HG02970 (cell line): ENCODE data around the gene RSPRY1.
"Not testable (repeated sequence)": the region's sequence is repeated elsewhere in the genome, so short reads cannot be mapped to it uniquely, and the experiment has no call there.

Source experiments
- ATAC-seq: cut with Tn5 transposase; IDR thresholded peaks from one replicate; pipeline ENCODE4 v1.9.1; 2021; ENCODE audit warnings: mild to moderate bottlenecking, moderate library complexity, moderate number of reproducible peaks; ENCODE audit not compliant: unreplicated experiment, low FRiP score

Gene RSPRY1

GRCh38 chr16:57268804-57269800 is 83.0 kb downstream of the RSPRY1 start:
- no peak for ATAC-seq

- no peak for ATAC-seq
Measured at GRCh38 chr16:57270221-57271062, 84.3 kb downstream of the RSPRY1 start.

DNA sequence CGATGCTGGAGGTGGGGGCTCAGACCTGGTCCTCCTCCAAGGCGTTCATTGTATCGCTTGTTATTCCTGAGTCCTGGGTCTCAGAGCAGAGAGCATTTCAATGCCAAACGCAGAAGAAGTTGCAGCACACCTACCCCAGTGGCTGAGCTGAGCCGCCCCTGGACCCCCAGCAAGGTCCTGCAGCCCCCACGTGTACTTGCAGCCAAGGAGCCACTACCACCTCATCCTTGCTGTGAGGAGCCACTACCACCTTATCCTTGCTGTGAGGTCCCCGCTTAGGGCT is 84.9 kb downstream of the RSPRY1 start:
- no peak for ATAC-seq

DNA sequence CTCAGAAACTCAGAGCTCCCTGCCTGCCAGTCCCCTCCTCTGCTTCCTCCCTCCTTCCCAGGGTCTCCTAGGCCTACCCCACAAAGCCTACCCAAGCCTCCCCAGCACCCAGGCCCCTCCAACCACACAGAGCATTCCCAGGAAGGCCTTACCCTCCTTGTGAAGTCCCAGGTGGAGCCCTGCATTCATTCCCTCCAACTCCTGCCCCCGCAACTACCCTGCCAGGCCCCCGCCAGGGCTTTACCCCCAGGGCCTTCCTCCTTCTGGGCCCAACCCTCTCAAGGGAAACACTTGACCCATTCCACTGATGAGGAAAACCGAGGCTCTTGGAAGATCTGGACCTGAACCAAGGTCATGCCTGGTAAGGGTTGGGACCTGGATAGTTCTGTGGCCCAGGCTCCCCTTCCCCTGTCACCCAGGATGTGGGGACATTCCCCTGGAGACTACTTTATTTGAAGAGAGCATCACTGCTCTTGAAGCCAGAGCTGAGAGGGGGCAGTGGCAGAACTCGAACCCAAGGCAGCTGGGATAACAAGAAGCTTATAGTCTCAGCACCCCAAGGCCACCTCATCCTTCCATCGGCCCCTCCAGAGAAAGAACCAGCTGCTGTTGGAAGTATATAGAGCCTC is 85.9 kb downstream of the RSPRY1 start:
- ATAC-seq: no peak

GRCh38 chr16:57273359-57273758 is 87.2 kb downstream of the RSPRY1 start:
- ATAC-seq: no peak

DNA sequence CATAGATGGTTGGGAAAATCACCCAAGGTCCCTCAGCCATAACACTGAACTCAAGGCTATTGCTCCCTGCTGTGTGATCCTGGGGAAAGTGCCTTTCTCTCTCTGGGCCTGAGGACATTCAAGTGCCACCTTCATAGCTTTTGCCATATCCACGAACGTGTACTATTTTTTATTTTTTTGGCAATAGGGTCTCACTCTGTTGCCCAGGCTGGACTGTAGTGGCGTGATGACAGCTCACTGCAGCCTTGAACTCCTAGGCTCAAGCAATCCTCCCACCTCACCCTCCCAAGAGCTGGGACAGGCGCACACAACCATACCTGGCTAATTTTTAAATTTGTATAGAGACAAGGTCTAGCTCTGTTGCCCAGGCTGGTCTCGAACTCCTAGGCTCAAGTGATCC is 87.7 kb downstream of the RSPRY1 start:
- no peak for ATAC-seq

DNA sequence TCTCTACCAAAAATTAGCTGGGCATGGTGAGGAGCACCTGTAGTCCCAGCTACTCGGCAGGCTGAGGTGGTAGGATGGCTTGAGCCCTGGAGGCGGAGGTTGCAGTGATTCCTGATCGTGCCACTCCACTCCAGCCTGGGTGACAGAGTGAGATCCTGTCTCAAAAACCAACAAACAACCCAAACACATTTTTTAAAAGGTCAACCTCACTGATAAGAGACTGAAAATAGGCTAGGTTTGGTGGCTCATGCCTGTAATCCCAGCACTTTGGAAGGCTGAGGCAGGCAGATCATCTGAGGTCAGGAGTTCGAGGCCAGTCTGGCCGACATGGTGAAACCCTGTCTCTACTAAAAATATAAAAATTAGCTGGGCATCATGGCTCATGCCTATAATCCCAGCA is 89.8 kb downstream of the RSPRY1 start:
- ATAC-seq: not testable (repeated sequence)

DNA sequence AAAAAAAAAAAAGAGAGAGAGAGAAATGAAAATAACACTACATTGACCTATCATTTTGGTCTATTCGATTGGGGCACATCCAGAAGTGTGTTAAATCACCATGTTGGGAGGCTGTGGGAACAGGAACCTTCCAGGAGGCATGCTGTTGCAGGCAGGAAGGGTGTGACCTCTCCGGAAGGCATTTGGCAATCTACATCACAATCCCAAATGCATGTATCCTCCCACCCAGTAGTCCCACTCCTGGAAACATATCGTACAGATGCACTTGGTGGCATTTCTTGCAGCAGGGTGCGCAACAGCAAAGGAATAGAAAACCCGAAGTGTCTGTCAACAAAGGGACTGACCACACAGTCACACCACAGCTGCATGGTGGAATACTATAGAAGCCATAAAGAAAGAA is 90.5 kb downstream of the RSPRY1 start:
- no peak for ATAC-seq

- ATAC-seq: no peak
Measured at GRCh38 chr16:57277586-57277985, 91.5 kb downstream of the RSPRY1 start.

GRCh38 chr16:57278494-57278893 is 92.4 kb downstream of the RSPRY1 start:
- ATAC-seq: no peak

DNA sequence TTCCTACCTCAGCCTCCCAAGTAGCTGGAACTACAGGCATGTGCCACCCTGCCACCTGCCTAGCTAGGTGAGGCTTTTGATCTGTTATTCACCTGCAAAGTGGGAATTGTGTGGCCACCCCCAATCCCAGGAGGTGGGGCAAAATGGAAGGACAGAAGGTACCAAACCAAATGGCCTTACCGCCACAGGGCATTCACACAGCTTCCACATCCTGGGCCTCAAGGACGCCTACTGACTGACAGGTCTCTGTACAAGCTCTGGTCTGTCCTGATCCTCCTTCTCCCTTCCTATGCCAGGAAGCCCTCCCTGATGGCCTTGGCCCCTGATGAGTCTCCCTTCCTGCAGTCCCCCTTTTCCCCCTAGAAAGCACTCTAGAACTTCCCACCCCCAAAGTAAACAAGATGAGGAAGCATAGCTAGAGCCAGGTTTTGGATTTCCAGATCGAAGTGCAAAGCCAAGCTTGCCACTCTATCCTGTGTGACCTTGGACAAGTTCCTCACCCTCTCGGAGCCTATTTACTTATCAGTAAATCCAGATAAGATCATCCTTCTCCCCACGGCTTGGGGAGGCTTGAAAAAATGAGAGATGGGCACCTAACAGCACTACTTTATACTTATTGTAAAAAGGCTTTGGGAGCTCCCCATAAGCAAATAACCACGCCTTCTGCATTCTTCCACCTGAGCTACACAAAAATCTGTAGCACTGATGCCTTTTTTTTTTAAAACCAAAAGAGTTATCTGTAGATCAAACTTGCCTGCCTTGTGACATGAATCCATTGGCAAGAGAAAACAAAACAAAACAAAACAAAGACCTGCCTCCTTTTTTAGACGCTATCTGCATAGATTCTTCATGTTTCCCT is 93.9 kb downstream of the RSPRY1 start:
- no peak for ATAC-seq

DNA sequence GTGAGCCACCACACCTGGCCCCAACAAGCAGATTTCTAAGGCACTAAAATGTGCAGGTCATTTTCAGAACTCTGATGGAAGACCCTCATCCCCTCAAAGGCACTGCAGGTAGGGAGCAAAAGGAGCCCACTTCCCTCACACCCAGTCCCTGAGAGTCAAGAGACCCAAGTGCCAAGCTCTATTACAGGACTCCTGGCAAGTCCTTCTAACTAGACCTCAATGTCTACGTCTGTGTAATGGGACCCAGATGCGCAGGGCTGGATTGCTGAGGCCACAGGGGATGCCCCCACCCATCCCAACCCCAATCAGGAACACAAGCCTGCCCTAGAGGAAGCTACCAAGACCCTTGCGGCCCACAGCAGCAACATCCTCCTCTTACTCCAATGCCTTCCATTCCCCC is 95.7 kb downstream of the RSPRY1 start:
- no peak for ATAC-seq

DNA sequence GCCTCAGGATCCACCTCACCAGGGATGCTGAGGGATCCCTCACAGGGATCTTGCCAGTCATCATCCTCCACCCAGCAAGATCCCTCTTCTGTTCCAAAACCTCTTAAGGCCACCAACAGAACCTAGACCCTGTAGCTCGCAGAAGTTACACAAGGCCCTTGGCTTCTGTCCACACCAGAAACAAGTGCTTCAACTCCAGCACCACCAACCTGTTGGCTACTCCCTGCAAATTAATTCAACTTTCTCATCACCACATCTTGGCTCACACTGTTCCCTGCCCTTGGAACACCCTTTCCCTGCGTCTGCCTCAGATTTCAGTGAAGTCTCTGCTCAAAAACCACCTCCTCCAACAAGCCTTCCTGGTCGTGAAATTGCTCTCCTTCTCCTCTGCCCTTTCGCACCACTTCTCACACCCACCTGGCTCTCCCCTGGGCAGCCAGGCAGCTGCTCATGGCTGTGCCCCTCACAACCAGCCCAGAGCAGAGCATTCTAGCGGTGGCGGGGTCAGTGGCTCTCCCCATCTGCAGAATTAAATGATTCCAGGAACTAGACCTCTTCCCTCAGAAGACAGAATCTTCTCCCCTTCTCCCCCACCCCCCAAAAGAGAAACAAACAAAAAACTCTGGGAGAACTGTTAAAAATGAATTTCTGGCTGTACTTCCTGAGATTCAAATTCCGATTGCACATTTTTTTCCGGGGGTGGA is 96.5 kb downstream of the RSPRY1 start:
- no peak for ATAC-seq

GRCh38 chr16:57283214-57283958 is 97.3 kb downstream of the RSPRY1 start:
- no peak for ATAC-seq

DNA sequence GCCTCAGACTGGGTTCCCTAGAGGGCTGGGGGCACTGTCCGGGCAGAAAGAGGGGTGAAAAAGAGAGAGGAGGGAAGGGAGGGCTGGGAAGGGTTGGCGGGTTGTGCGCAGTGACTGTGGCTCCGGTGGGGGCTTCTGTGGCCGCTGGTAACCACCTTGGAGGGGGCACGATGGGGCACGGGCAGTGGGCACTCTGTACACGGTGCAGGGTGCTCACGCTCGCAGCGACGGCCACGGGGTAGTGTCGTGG is 97.8 kb downstream of the RSPRY1 start:
- ATAC-seq: no peak

DNA sequence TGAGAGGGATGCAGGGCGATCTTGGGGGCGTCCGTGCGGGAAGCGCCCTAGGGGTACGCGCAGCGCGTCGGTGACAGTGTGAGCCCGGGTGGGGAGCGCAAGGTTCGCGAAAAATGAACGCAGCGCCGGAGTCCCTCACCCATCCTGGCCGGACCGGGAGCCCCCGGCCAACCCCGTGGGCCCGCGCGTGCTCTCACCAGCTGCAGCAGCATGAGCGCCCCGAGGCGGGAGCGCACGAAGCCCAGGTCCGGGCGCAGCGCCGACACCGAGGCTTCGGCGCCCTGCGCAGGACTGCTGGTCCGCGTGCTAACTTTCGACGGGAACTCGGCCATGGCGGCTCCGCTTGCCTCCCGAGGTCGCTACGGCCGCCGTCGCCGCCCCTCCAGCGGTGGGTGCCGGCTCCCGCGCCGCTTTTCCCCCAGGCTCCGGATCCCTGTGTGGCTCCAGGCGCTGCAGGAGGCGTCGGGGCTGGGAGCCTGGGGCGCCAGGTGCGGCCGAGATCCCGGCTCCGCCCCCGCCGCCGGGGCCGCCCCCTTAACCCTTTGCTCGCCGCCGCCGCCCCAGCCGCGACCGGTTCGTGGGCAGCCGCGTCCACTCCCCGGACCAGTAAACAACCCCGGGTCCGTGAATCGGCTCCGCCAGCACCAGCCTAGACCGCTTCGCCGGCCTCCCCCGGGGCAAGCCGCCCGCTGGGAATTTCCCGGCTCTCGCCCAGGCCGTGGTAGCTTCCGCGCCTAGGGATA is 98.3 kb downstream of the RSPRY1 start, which contains the start of gene PLLP:
Gene PLLP (minus strand): TSS at position 464 of the 743 bp plus-strand sequence. CDS start 132 bp downstream, at position 332.
- no peak for ATAC-seq

- no peak for ATAC-seq
Measured at GRCh38 chr16:57284952-57285363, 98.8 kb downstream of the RSPRY1 start.

GRCh38 chr16:57285379-57285778 is 99.2 kb downstream of the RSPRY1 start:
- ATAC-seq: no peak
